ENCODE data around the gene TUBA3D.

- TF ChIP-seq CTCF (IDR thresholded peaks at IDR 0.05; ENCODE audit: insufficient read depth, low read length, poor library complexity, severe bottlenecking) (no peak), EZH2phosphoT487 (conservative IDR thresholded peaks at IDR 0.05; ENCODE audit: low read length) (no peak)
Observed at GRCh38 chr2:131517106-131517831, 41.4 kb downstream of the TUBA3D start.

Data from SU-DHL-6 (cell line).